Glutamatergic neuron (in vitro differentiated cells): ENCODE results near the gene E2F2. TPM values are rescaled to one million over a fixed set of nuclear protein-coding genes. Genes with fewer than 3 reads are reported as not detected.

Experiments used
- DNase-seq: peaks from one replicate; pipeline ENCODE4 v3.0.0; 2022
- H3K27ac Mint-ChIP-seq: one replicate; pipeline ENCODE4 v1.8.0; 2020; ENCODE audit warnings: mild to moderate bottlenecking, mixed read lengths, inconsistent platforms; ENCODE audit not compliant: unreplicated experiment
- H3K27me3 Mint-ChIP-seq: one replicate; pipeline ENCODE4 v1.8.0; 2020; ENCODE audit warnings: mild to moderate bottlenecking, moderate library complexity, mixed read lengths, inconsistent platforms; ENCODE audit not compliant: unreplicated experiment
- H3K36me3 Mint-ChIP-seq: one replicate; pipeline ENCODE4 v1.8.0; 2020; ENCODE audit warnings: mild to moderate bottlenecking, mixed read lengths, inconsistent platforms; ENCODE audit not compliant: unreplicated experiment
- H3K4me1 Mint-ChIP-seq: one replicate; pipeline ENCODE4 v1.8.0; 2020; ENCODE audit warnings: mild to moderate bottlenecking, low read depth, mixed read lengths, inconsistent platforms; ENCODE audit not compliant: unreplicated experiment
- H3K4me3 Mint-ChIP-seq: one replicate; pipeline ENCODE4 v1.8.0; 2020; ENCODE audit warnings: mild to moderate bottlenecking, mixed read lengths, inconsistent platforms; ENCODE audit not compliant: unreplicated experiment
- H3K9me3 Mint-ChIP-seq: one replicate; pipeline ENCODE4 v1.8.0; 2020; ENCODE audit warnings: mild to moderate bottlenecking, moderate library complexity, mixed read lengths, inconsistent platforms; ENCODE audit not compliant: unreplicated experiment
- CTCF ChIP-seq: fragments of 200-600 bp; sonication (generic); IDR thresholded peaks from one replicate; pipeline ENCODE4 v1.5.0; 2021; ENCODE audit not compliant: partially characterized antibody, unreplicated experiment
- total RNA-seq: library from RNA; stranded (reverse); fragmentation: NEBNext Ultra II Directional; extraction: Animal tissue kit (Norgen Biotek cat#: 25700); gene quantifications from one replicate; pipeline ENCODE4 v1.2.1, GENCODE V29; 2021; ENCODE audit not compliant: unreplicated experiment

E2F2 gene
- total RNA-seq, 1 donor from 2014 or later = 5.4 TPM

- Mint-ChIP-seq H3K27me3 (peaks cover 3% of the 10 kb centered on the region), H3K36me3 (peaks cover 7% of the 10 kb centered on the region), H3K9me3 (peaks cover 2% of the 10 kb centered on the region), H3K4me3 (no peak overlapping the region), H3K4me1 (peaks cover 7% of the 10 kb centered on the region), H3K27ac (no peak overlapping the region)
- TF ChIP-seq CTCF = no peak
- DNase-seq = no peak
These were observed 45.5 kb upstream of the E2F2 start for GRCh38 chr1:23576338-23577055.

GRCh38 chr1:23575226-23575810, 44.3 kb upstream of the E2F2 start:
- Mint-ChIP-seq H3K4me3 (no peak overlapping the region), H3K27ac (no peak overlapping the region), H3K9me3 (peaks cover 2% of the 10 kb centered on the region), H3K27me3 (peaks cover 4% of the 10 kb centered on the region), H3K4me1 (peaks cover 4% of the 10 kb centered on the region), H3K36me3 (peaks cover 7% of the 10 kb centered on the region)
- DNase-seq = no peak
- no peak for TF ChIP-seq CTCF

GRCh38 chr1:23574265-23574754, 43.3 kb upstream of the E2F2 start:
- H3K4me3 Mint-ChIP-seq = no peak overlapping the region
- peaks cover 2% of the 10 kb centered on the region for H3K9me3 Mint-ChIP-seq
- no peak overlapping the region for H3K27ac Mint-ChIP-seq
- H3K36me3 Mint-ChIP-seq = peaks cover 7% of the 10 kb centered on the region
- H3K27me3 Mint-ChIP-seq = peaks cover 4% of the 10 kb centered on the region
- peaks cover 4% of the 10 kb centered on the region for H3K4me1 Mint-ChIP-seq
- DNase-seq = no peak
- TF ChIP-seq CTCF = no peak

GRCh38 chr1:23573574-23574182, 42.6 kb upstream of the E2F2 start:
- TF ChIP-seq CTCF = no peak
- no peak overlapping the region for H3K27ac Mint-ChIP-seq
- peaks cover 5% of the 10 kb centered on the region for H3K4me1 Mint-ChIP-seq

GRCh38 chr1:23571465-23571864, 40.4 kb upstream of the E2F2 start:
- peaks cover 7% of the 10 kb centered on the region for H3K4me1 Mint-ChIP-seq
- TF ChIP-seq CTCF = no peak
- peaks cover 11% of the 10 kb centered on the region for H3K27me3 Mint-ChIP-seq
- H3K9me3 Mint-ChIP-seq = peaks cover 2% of the 10 kb centered on the region
- no peak overlapping the region for H3K4me3 Mint-ChIP-seq
- no peak overlapping the region for H3K27ac Mint-ChIP-seq
- H3K36me3 Mint-ChIP-seq = peaks cover 12% of the 10 kb centered on the region
- DNase-seq = no peak

More at GRCh38 chr1:23573574-23574182, 42.6 kb upstream of the E2F2 start:
- peaks cover 2% of the 10 kb centered on the region for H3K9me3 Mint-ChIP-seq
- H3K36me3 Mint-ChIP-seq = peaks cover 9% of the 10 kb centered on the region
- H3K4me3 Mint-ChIP-seq = no peak overlapping the region
- no peak for DNase-seq
- peaks cover 6% of the 10 kb centered on the region for H3K27me3 Mint-ChIP-seq
